Colonic mucosa (tissue), 4 donors: ENCODE results near the gene SEC61A1. TPM values are rescaled to one million over a fixed set of nuclear protein-coding genes. Genes with fewer than 3 reads are reported as not detected.
A peak's percentile ranks its signal among the peaks of the same experiment; 100 is the strongest.

Source experiments
- DNase-seq: peaks from one replicate; pipeline ENCODE4 v3.0.0-alpha.2; 2020
- H3K27ac ChIP-seq: fragments of 200-600 bp; one replicate; pipeline ENCODE4 v1.8.0; 2021
- H3K27me3 ChIP-seq: fragments of 200-600 bp; one replicate; pipeline ENCODE4 v1.8.0; 2021
- H3K36me3 ChIP-seq: fragments of 200-600 bp; one replicate; pipeline ENCODE4 v1.8.0; 2021
- H3K4me1 ChIP-seq: fragments of 200-600 bp; one replicate; pipeline ENCODE4 v1.8.0; 2021; ENCODE audit warnings: mild to moderate bottlenecking
- H3K4me3 ChIP-seq: fragments of 200-600 bp; one replicate; pipeline ENCODE4 v1.8.0; 2021
- H3K9ac ChIP-seq, 2 donors: one replicate each; pipeline ENCODE4 v1.7.0; 2013; ENCODE audit warnings: control low read depth in 2 of 2, low read depth in 2 of 2, low read length in 2 of 2
- H3K9me3 ChIP-seq: fragments of 200-600 bp; one replicate; pipeline ENCODE4 v1.8.0; 2021
- CTCF ChIP-seq: fragments of 200-600 bp; IDR thresholded peaks from one replicate; pipeline ENCODE4 v1.8.0; 2022; ENCODE audit warnings: antibody characterized with exemption, mild to moderate bottlenecking
- intact Hi-C: fragments of 100-400 bp; cut with DNase I; formaldehyde crosslinking; loops from one replicate; pipeline ENCODE4 v1.14.1; 2022
- total RNA-seq, 2 donors: library from RNA; stranded (reverse); fragmentation: NEBNext Ultra II Directional in 1 of 2; extraction: Animal tissue kit (Norgen Biotek cat#: 25700) in 1 of 2; gene quantifications; one replicate each; pipeline ENCODE4 v1.2.1, GENCODE V29; 2021
- donor health status: healthy.
- donor health status: DM: no; HTN: no; CAD: no.
- donor health status: DM: no; HTN: no; CAD: no.

Gene SEC61A1
- total RNA-seq, 2 donors from 2014 or later = 184 to 250 TPM

- Histone ChIP-seq H3K4me3 (peak overlapping the region; percentile 82), H3K9me3 (no peaks in the 10 kb centered on the region), H3K9ac (peak overlapping the region; percentile 79 to 92), H3K27me3 (no peaks in the 10 kb centered on the region), H3K36me3 (peaks cover 8% of the 10 kb centered on the region), H3K4me1 (peaks cover 18% of the 10 kb centered on the region), H3K27ac (peak overlapping the region; percentile 63)
- no peak for TF ChIP-seq CTCF
- intact Hi-C loops = no loop called here
- DNase-seq = no peak
Measured at GRCh38 chr3:128051459-128051836, 789 bp upstream of the SEC61A1 start.

GRCh38 chr3:128052595-128053351 lies 536 bp downstream of the SEC61A1 start:
- DNase-seq = no peak
- peak overlapping the region; percentile 93 to 99 for H3K9ac ChIP-seq
- H3K27ac ChIP-seq = peak overlapping the region; percentile 93
- H3K4me1 ChIP-seq = peaks cover 18% of the 10 kb centered on the region
- no peaks in the 10 kb centered on the region for H3K9me3 ChIP-seq
- H3K27me3 ChIP-seq = no peaks in the 10 kb centered on the region
- TF ChIP-seq CTCF = no peak
- peak overlapping the region; percentile 91 for H3K4me3 ChIP-seq
- intact Hi-C loops = no loop called here
- H3K36me3 ChIP-seq = peaks cover 10% of the 10 kb centered on the region

GRCh38 chr3:128053614-128054013 lies 1.4 kb downstream of the SEC61A1 start:
- Histone ChIP-seq H3K4me3 (peak overlapping the region; percentile 91), H3K27me3 (no peaks in the 10 kb centered on the region), H3K27ac (peak overlapping the region; percentile 93), H3K4me1 (peaks cover 18% of the 10 kb centered on the region), H3K9ac (peak overlapping the region; percentile 93 to 99), H3K36me3 (peaks cover 10% of the 10 kb centered on the region), H3K9me3 (no peaks in the 10 kb centered on the region)
- TF ChIP-seq CTCF = no peak
- intact Hi-C loops = no loop called here
- DNase-seq = no peak

- no peak overlapping the region for H3K9ac ChIP-seq
- TF ChIP-seq CTCF = no peak
- intact Hi-C loops = no loop called here
- H3K36me3 ChIP-seq = peaks cover 10% of the 10 kb centered on the region
- no peak for DNase-seq
- H3K4me1 ChIP-seq = peaks cover 18% of the 10 kb centered on the region
- peak overlapping the region; percentile 91 for H3K4me3 ChIP-seq
- no peaks in the 10 kb centered on the region for H3K27me3 ChIP-seq
- no peaks in the 10 kb centered on the region for H3K9me3 ChIP-seq
- H3K27ac ChIP-seq = no peak overlapping the region
Measured at GRCh38 chr3:128054367-128054766, 2.1 kb downstream of the SEC61A1 start.

GRCh38 chr3:128056258-128056657 lies 4.0 kb downstream of the SEC61A1 start:
- no peak overlapping the region for H3K27ac ChIP-seq
- intact Hi-C loops = no loop called here
- no peak for DNase-seq
- no peaks in the 10 kb centered on the region for H3K27me3 ChIP-seq
- H3K9ac ChIP-seq = no peak overlapping the region
- TF ChIP-seq CTCF = no peak
- peaks cover 18% of the 10 kb centered on the region for H3K4me1 ChIP-seq
- H3K36me3 ChIP-seq = peaks cover 10% of the 10 kb centered on the region
- H3K4me3 ChIP-seq = no peak overlapping the region
- H3K9me3 ChIP-seq = no peaks in the 10 kb centered on the region
